ENCODE measurements around the gene GUCY2D.

The GUCY2D gene

DNA sequence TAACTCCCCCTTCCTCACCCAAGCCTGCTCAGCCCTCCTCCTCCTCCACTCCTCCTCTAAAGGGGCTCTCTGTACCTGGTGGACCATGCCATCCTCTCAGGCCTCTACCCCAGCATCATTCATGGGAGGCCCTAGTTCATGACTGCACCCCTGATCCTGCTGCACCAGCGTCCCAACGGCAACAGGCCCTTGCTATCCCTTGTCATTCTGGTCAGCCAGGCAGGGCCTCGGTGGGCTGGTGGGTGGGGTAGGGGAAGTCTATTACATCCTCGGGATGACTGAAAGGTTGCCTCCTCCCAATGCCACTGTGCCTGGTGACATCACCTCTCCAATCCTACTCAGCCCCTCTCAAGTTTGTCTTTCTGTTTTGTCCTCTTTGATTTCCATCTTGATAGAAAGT lies 65.4 kb downstream of the GUCY2D start:
- POLR2A ChIA-PET: no interaction called here
- DNase-seq (ENCODE audit: extremely low spot score): no peak
- CTCF ChIA-PET: interaction anchor here (13.8 kb wide), 1 partner anchor 21 kb away, joined by 261 read pairs; the partner anchor contains the start of gene ALOX12B
- TF ChIP-seq, protein P1, sequence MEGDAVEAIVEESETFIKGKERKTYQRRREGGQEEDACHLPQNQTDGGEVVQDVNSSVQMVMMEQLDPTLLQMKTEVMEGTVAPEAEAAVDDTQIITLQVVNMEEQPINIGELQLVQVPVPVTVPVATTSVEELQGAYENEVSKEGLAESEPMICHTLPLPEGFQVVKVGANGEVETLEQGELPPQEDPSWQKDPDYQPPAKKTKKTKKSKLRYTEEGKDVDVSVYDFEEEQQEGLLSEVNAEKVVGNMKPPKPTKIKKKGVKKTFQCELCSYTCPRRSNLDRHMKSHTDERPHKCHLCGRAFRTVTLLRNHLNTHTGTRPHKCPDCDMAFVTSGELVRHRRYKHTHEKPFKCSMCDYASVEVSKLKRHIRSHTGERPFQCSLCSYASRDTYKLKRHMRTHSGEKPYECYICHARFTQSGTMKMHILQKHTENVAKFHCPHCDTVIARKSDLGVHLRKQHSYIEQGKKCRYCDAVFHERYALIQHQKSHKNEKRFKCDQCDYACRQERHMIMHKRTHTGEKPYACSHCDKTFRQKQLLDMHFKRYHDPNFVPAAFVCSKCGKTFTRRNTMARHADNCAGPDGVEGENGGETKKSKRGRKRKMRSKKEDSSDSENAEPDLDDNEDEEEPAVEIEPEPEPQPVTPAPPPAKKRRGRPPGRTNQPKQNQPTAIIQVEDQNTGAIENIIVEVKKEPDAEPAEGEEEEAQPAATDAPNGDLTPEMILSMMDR (IDR thresholded peaks at IDR 0.05; ENCODE audit: control extremely low read depth, extremely low read depth, low read depth, missing control alignments): no peak

DNA sequence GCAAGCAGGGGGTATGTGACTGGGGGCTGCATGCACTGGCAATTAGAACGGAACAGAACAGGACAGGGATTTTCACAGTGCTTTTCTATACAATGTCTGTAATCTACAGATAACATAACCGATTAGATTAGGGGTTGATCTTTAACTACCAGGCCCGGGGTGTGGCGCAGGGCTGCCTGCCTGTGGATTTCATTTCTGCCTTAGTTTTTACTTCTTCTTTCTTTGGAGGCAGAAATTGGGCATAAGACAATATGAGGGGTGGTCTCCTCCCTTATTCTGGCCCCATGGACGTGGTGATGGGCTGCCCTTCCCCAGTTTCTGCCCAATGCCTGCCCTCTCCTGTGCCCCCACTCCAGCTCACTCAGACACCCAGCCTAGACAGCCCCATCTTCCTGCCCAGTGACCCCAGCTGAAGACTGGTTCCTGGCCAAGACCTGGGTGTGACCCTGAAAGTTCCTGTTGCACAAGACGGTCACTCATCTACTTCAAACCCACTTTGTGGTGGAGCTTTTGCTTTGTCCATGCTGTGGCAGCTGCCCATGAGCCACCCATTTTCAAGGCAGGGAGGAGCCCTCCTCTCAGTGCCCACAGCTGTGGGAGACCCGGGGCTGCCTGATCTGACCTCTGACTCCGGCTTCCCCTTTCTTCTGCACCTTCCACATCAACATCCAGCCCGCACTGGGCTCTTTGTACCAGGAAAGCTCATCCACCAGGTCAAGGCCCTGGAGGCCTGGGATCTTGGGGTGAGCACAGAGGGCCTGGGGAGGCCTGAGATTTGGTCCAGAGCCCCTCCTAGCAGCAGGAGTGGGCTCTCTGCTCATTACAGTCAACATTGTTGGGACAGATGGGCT lies 66.5 kb downstream of the GUCY2D start:
- ChIA-PET POLR2A (no interaction called here), CTCF (interaction anchor here (0.9 to 13.8 kb wide), 6 partner anchors 8 to 326 kb away, joined by 3 to 299 read pairs (median 16); partner anchors contain the start of genes ALOX12B and ALOXE3)
- no peak for DNase-seq (ENCODE audit: extremely low spot score)
- TF ChIP-seq, protein P1 (IDR thresholded peaks at IDR 0.05; ENCODE audit: control extremely low read depth, extremely low read depth, low read depth, missing control alignments): no peak

DNA sequence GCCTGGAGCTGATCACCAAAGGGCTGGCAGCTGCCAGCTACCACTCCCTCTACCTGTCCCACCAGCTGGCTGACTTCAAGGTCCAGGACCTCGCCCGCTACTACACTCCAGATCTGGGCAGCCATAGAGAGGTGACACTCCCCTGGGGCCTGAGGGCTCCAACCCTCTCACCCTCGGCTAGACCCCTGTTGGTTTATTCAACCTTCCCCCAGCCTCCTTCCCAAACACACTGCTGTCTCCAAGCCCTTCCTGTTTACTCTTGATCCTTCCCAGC lies 67.1 kb downstream of the GUCY2D start:
- POLR2A ChIA-PET: no interaction called here
- TF ChIP-seq, protein P1 (IDR thresholded peaks at IDR 0.05; ENCODE audit: control extremely low read depth, extremely low read depth, low read depth, missing control alignments): no peak
- no peak for DNase-seq (ENCODE audit: extremely low spot score)
- CTCF ChIA-PET: interaction anchor here (0.9 to 13.8 kb wide), 6 partner anchors 9 to 326 kb away, joined by 3 to 299 read pairs (median 16); partner anchors contain the start of genes ALOX12B and ALOXE3
